SK-N-MC (cell line): ENCODE measurements around the gene SPPL2B.

Source experiments
- EZH2 ChIP-seq: fragments of 200-600 bp; sonication (generic); IDR thresholded peaks from one replicate; pipeline ENCODE4 v1.6.1; 2017; ENCODE audit warnings: antibody characterized with exemption
- FOXP2 ChIP-seq: optimal IDR thresholded peaks from 2 replicates; pipeline ENCODE3; 2011; ENCODE audit warnings: mild to moderate bottlenecking, moderate library complexity; ENCODE audit not compliant: insufficient read depth; ENCODE audit errors: extremely low read length, control extremely low read depth
- POLR2AphosphoS5 ChIP-seq: IDR thresholded peaks from 2 replicates; pipeline ENCODE4 v1.6.1; 2012; ENCODE audit warnings: mild to moderate bottlenecking, low read depth, low read length, borderline replicate concordance

GRCh38 chr19:2288818-2289713 is 39.4 kb upstream of the SPPL2B start:
- TF ChIP-seq POLR2AphosphoS5, result no peak
- TF ChIP-seq EZH2, result no peak
- no peak for TF ChIP-seq FOXP2
